ENCODE data around the gene SEMA7A. TPM values are rescaled to one million over a fixed set of nuclear protein-coding genes. Genes with fewer than 3 reads are reported as not detected.
A peak's percentile ranks its signal among the peaks of the same experiment; 100 is the strongest.

SEMA7A gene
- total and polyA plus RNA-seq, 2 of the 4 experiments (the other 2 are of a cell fraction): 30.5 to 87.3 TPM

DNA sequence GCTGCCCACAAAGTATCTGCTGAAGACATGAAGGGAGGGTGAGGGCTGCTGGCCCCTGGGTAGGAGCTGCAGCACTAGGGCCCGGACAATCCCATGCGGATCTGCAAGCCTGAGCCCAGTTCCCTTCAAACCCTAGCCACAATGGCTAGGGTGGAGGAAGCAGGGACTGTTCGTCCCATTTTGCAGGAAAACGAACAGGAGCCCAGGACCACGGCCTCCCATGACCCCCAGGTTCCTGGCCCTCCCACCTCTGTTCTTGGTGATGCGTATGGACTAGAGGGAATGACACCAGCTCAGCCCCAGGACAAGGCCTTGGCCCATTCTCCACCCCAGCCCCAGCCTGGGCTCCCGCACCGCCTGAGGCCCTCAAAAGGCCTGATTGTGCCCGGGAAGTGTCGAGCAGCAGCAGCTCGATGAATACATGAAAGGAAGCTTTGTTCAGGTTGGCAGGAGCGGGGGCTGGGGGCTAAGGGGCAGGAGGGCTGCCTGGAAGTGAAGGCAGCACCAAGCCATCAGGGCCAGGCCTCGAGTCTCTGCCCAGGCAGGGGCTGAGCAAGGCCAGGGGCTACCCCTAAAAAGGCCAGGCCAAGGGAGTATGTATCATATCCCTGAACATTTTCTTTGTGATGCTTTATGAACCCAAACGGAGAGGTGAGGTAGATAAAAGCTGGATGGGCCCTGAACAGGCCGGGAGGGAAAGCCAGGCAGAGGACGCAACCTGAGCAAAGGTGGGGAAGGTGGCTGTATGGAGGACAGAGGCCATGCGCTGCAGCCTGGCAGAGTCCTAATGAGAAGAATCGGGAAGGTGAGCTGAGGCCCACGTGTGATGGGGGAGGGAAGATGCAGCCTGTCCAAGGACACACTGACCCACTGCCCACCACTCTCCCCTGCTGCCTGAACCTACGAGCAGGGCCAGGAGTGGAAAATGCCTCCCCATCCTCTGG, 12.2 kb downstream of the SEMA7A start:
- H3K27ac ChIP-seq (ENCODE audit: insufficient read depth, low read length): no peak overlapping the region
- BruUV-seq (replicated peaks): no TSS peak
- no peak overlapping the region for H3K4me3 ChIP-seq (ENCODE audit: insufficient read depth, low read depth, low read length)
- no peaks in the 10 kb centered on the region for H3K36me3 ChIP-seq (ENCODE audit: control insufficient read depth, insufficient read depth, low read length)
- peak overlapping the region; percentile 78 for H2AK9ac ChIP-seq (replicated peaks; ENCODE audit: low read depth, low read length, poor library complexity)
- ChIA-PET POLR2A (ENCODE audit: unreplicated experiment) (no interaction called here), CTCF (no interaction called here)
- no peak for DNase-seq
- H2AK5ac ChIP-seq (ENCODE audit: low read depth, low read length): peak overlapping the region; percentile 97
- peak overlapping the region; percentile 22; the same call in 1 of the 2 replicates for H3K18ac ChIP-seq (ENCODE audit: low read depth, low read length)
- intact Hi-C loops (cut with micrococcal nuclease): loop anchor here (2.0 kb wide), 1 partner anchor 15 kb away; no protein-coding TSS in a partner anchor
- H4K8ac ChIP-seq (ENCODE audit: low read depth in 2 of 2, low read length in 2 of 2): peak overlapping the region; percentile 60 to 61; a peak in 3 of 4 replicates
- peak overlapping the region; percentile 82 for H2BK120ac ChIP-seq (ENCODE audit: low read depth, low read length)
- H2BK20ac ChIP-seq (ENCODE audit: low read depth, low read length): peak overlapping the region; percentile 80
- no peak overlapping the region for H3K56ac ChIP-seq (ENCODE audit: extremely low read depth, insufficient read depth, low read length)
- peak overlapping the region; percentile 90 for H2BK5ac ChIP-seq (ENCODE audit: low read depth, low read length, poor library complexity, severe bottlenecking)
- peak overlapping the region; percentile 95 for H3K14ac ChIP-seq (replicated peaks; ENCODE audit: low read depth, low read length)
- H3K9me1 ChIP-seq (ENCODE audit: insufficient read depth, low read length): peaks cover 49% of the 10 kb centered on the region
- H4K5ac ChIP-seq (ENCODE audit: low read depth, low read length): peak overlapping the region; percentile 12; the same call in 1 of the 2 replicates
- H2BK15ac ChIP-seq (ENCODE audit: low read depth, low read length): peak overlapping the region; percentile 18; the same call in 2 of the 3 replicates
- peaks cover 21 to 94% of the 10 kb centered on the region in 2 experiments; a peak in 3 of 4 replicates for H3K79me1 ChIP-seq (ENCODE audit: low read depth in 1 of 2, low read length in 2 of 2)
- dilution Hi-C loops (cut with HindIII; ENCODE audit: low sequenced_read_pairs, unreplicated experiment): no loop called here
- WGBS, 2 experiments (ENCODE audit: extremely low coverage in 2 of 2, insufficient read length in 1 of 2): 78% methylated on average over 3 of the region's 20 CpGs; no CpG with 5 or more reads in 1 of the 2 experiments
- ATAC-seq (ENCODE audit: low read depth): no peak
- H3K9ac ChIP-seq (ENCODE audit: low read depth, low read length): no peak overlapping the region
- no peaks in the 10 kb centered on the region for H3K27me3 ChIP-seq (ENCODE audit: control insufficient read depth, insufficient read depth, low read length)
- peak overlapping the region; percentile 91 for H3K4ac ChIP-seq (ENCODE audit: low read depth, low read length)
- no peaks in the 10 kb centered on the region for H3K9me3 ChIP-seq (ENCODE audit: control insufficient read depth, insufficient read depth, low read length)
- no peak overlapping the region for H3K4me2 ChIP-seq (ENCODE audit: low read depth, low read length)
- H4K20me1 ChIP-seq (ENCODE audit: insufficient read depth, low read length): peaks cover under 1% of the 10 kb centered on the region; the same call in 1 of the 2 replicates
- H4K91ac ChIP-seq (ENCODE audit: insufficient read depth, low read depth, low read length): peak overlapping the region; percentile 90
- H3K23ac ChIP-seq (ENCODE audit: low read depth, low read length): peak overlapping the region; percentile 76; the same call in 1 of the 2 replicates
- in situ Hi-C loops (cut with MboI; ENCODE audit: low sequenced_read_pairs): no loop called here
- peaks cover 48% of the 10 kb centered on the region for H3K4me1 ChIP-seq (ENCODE audit: control insufficient read depth, insufficient read depth, low read length)
- H2AFZ ChIP-seq (replicated peaks; ENCODE audit: low read length, poor library complexity): peak overlapping the region; percentile 9
- no peak for TF ChIP-seq CEBPB (IDR thresholded peaks at IDR 0.05; ENCODE audit: low read depth, low read length)
- no peak for TF ChIP-seq FOS (IDR thresholded peaks at IDR 0.05; ENCODE audit: low read depth, low read length)
- TF ChIP-seq ELK1 (IDR thresholded peaks at IDR 0.05; ENCODE audit: borderline replicate concordance, low read depth, low read length): no peak
- TF ChIP-seq, protein P1, sequence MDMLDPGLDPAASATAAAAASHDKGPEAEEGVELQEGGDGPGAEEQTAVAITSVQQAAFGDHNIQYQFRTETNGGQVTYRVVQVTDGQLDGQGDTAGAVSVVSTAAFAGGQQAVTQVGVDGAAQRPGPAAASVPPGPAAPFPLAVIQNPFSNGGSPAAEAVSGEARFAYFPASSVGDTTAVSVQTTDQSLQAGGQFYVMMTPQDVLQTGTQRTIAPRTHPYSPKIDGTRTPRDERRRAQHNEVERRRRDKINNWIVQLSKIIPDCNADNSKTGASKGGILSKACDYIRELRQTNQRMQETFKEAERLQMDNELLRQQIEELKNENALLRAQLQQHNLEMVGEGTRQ (IDR thresholded peaks at IDR 0.05; ENCODE audit: low read depth, low read length): no peak
- no peak for TF ChIP-seq MAFK (IDR thresholded peaks at IDR 0.05; ENCODE audit: low read depth, low read length)
- no peak for TF ChIP-seq RFX5 (IDR thresholded peaks at IDR 0.05; ENCODE audit: low read depth, low read length)
- TF ChIP-seq MXI1 (IDR thresholded peaks at IDR 0.05; ENCODE audit: borderline replicate concordance, low read depth, low read length): no peak
- no peak for TF ChIP-seq RAD21 (IDR thresholded peaks at IDR 0.05; ENCODE audit: low read length)
- TF ChIP-seq BHLHE40 (IDR thresholded peaks at IDR 0.05; ENCODE audit: low read depth, low read length): no peak
- TF ChIP-seq CTCF (conservative IDR thresholded peaks at IDR 0.05; ENCODE audit: low read depth, low read length): no peak
- TF ChIP-seq NFE2L2 (IDR thresholded peaks at IDR 0.05; ENCODE audit: low read depth, low read length): no peak
- TF ChIP-seq SMC3 (IDR thresholded peaks at IDR 0.05; ENCODE audit: low read depth, low read length): no peak
- no peak for TF ChIP-seq MAZ (IDR thresholded peaks at IDR 0.05; ENCODE audit: borderline replicate concordance, low read depth, low read length)
